GM12864 (cell line): Measurements from ENCODE around the gene RAD9A.
"Not testable (repeated sequence)": the region's sequence is repeated elsewhere in the genome, so short reads cannot be mapped to it uniquely, and the experiment has no call there.

Experiments
- DNase-seq: peaks from one replicate; pipeline ENCODE4 v3.0.0-alpha.2; 2011; ENCODE audit warnings: low read depth
- H3K4me3 ChIP-seq: 2 replicates; pipeline ENCODE4 v1.5.1; 2011; ENCODE audit warnings: mild to moderate bottlenecking, low read depth, low read length, control low read depth
- TF ChIP-seq, protein P1 (sequence below): IDR thresholded peaks from 2 replicates; pipeline ENCODE4 v1.5.1; 2011; ENCODE audit warnings: low read depth, mild to moderate bottlenecking, moderate library complexity, low read length, control low read depth, inconsistent platforms; ENCODE audit errors: missing control alignments

RAD9A gene

DNA sequence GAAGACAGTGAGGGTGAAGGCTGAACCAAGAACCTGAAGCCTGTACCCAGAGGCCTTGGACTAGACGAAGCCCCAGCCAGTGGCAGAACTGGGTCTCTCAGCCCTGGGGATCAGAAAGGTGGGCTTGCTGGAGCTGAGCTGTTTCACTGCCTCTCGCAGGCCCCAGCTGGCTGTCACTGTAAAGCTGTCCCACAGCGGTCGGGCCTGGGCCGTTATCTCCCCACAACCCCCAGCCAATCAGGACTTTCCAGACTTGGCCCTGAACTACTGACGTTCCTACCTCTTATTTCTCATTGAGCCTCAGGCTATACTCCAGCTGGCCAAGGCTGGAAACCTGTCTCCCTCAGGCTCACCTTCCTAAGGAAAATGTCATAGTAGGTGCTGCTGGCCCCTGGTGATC, 5.8 kb downstream of the RAD9A start:
- no peak overlapping the region for H3K4me3 ChIP-seq
- no peak for DNase-seq
- TF ChIP-seq, protein P1, sequence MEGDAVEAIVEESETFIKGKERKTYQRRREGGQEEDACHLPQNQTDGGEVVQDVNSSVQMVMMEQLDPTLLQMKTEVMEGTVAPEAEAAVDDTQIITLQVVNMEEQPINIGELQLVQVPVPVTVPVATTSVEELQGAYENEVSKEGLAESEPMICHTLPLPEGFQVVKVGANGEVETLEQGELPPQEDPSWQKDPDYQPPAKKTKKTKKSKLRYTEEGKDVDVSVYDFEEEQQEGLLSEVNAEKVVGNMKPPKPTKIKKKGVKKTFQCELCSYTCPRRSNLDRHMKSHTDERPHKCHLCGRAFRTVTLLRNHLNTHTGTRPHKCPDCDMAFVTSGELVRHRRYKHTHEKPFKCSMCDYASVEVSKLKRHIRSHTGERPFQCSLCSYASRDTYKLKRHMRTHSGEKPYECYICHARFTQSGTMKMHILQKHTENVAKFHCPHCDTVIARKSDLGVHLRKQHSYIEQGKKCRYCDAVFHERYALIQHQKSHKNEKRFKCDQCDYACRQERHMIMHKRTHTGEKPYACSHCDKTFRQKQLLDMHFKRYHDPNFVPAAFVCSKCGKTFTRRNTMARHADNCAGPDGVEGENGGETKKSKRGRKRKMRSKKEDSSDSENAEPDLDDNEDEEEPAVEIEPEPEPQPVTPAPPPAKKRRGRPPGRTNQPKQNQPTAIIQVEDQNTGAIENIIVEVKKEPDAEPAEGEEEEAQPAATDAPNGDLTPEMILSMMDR: no peak

DNA sequence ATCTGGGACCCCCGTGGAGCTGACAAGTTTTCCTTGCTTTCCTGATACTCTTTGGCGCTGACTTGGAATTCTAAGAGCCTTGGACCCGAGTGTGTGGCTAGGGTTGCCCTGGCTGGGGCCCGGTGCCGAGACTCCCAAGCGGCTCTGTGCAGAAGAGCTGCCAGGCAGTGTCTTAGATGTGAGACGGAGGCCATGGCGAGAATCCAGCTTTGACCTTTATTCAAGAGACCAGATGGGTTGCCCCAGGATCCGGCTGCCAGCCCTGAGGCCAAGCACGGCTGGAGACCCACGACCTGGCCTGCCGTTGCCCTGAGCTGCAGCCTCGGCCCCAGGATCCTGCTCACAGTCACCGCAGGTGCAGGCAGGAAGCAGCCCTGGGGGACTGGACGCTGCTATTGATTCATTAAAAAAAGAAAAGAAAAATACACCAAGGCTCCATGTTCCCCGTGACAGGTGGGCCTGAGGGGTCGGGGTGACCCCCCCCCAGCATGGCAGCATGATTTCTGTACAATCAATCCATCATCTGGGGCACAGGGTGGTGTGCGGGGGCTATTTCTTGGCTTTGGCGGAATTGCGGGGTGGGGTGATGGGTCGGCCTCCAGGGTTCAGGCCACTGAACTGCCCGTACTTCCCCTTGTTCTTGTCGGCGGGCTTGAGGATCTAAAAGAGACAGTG, 6.3 kb downstream of the RAD9A start:
- no peak for DNase-seq
- TF ChIP-seq, protein P1: no peak
- no peak overlapping the region for H3K4me3 ChIP-seq

DNA sequence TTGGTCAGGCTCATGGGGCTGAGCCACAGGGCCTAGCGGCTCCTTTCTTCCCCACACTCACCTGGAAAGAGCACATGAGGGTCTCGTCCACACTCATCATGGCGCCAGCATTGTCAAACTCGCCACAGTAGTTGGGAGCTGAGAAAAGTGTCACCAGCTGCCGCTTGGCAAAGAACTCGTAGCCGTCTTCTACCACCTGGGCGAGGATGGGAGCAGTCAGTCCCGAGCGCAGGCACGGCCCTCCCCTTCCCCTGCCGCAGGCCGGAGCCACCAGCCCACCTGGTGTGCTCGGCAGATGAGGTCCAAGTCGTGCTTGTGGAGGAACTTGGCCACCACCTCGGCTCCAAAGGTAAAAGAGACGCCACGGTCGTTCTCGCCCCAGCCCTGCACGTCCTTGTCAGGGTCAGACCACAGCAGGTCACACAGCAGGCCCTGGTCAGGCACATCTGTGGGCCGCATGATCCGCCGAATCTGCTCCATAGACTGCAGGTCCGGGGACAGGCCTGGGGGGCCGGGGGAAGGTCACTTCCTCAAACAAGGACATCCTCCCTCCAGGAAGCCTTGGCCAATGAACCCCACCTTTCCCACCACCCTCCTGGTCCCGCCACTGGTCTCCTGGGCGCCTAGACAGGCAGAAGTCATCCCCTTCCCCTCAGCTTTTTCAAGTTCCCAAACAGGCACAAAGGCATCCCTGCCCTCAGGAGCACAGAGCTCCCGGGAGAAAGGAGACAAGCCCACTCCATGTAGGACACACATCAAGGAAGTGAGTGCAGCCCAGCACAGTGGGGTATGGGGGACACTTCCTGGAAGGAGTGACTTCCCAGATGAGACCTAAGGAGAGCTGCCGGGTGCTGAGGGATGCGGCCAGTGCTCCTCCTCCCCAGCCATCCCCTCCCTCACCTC, 7.1 kb downstream of the RAD9A start:
- no peak for DNase-seq
- H3K4me3 ChIP-seq: no peak overlapping the region

DNA sequence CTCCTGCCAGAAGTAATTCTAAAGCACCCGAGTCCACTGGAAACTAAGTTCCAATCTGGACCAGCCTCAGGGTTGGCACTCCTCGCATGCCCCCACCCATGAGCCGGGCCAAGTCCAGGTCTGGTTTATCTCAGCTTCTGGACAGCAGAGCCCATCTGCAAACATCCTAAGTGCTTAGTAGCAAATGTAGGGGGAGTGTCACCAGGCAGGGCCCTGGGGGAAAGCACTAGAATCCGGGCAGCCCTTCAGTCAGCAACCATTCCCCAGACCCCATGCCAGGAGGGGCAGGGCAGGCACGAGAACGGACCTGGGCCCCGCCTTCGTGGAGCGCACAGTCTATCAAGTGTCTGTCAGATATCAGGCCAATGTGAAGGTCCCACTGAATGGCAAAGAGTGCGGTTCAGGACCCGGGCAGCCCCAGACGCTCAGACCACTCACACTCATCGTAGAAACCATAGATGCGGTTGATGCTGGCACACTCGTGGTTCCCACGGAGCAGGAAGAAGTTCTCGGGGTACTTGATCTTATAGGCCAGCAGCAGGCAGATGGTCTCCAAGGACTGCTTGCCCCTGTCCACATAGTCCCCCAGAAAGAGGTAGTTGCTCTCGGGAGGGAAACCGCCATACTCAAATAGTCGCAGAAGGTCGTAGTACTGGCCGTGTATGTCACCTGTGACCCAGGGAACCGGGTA, 8.6 kb downstream of the RAD9A start:
- H3K4me3 ChIP-seq: peak overlapping the region; percentile 86
- no peak for DNase-seq
- TF ChIP-seq, protein P1: no peak

More for the DNA sequence above, 7.1 kb downstream of the RAD9A start:
- TF ChIP-seq, protein P1: no peak

DNA sequence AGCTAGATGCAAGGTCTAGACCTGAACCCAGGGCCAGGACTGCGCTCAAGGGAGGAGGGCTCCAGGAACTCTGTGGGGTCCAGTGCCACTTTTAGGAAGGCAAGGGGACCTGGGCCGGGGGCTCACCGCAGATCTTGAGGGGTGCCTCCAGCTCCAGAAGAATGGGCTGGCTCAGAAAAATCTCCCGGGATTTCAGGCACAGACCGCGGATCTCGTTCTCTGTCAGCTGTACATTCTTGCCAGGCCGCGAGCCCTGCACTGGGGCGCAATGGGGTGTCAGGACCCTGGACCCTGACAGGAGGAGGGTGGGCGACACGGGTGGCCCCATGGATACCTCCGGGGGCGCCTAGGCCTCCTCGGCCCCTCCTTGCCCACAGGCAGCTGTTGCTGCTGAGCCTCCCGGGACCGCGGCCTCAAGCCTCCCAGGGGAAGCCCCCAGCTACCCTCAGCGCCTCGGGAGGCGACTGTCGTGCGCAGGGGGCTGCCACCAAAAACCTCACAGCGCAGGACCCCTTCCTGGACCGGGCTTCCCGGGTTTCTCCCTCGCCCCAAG, 9.2 kb downstream of the RAD9A start:
- TF ChIP-seq, protein P1: no peak
- no peak for DNase-seq
- peak overlapping the region; percentile 86 for H3K4me3 ChIP-seq

DNA sequence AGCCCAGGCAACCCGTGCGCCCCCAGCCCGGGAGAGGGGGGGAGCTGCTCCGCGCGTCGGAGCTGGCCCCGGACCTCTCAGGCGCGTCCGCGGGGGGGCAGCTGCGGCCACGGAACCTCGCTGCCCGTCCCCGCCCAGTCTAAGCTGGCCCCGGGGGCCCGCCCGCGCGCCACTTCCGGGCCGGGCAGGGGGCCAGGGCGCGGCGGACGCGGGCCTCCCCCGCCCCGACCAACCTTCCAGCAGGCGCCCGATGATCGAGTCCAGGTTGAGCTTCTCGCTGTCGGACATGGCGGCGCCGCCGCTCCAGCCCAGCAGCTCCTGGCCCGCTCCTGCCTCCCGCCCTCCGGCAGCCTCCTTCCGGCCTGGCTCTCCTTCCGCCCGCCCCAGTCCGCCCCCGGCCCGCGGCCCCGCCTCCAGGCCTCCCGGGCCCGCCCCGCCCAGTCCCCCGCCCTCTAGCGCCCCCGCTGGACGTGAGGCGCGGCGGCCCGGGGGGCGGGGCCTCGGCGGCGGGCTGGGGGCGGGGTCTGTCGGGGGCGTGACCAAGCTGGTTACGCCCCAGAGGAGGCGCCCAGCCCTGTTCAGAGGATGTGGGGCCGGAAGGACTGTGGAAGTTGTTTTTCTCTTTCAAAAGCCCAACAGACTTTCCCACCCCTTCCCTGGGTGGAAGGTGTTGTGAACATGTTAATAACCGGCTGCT, 9.9 kb downstream of the RAD9A start, which contains the start of gene PPP1CA:
TSS of gene PPP1CA (minus strand) at position 364 of the 697 bp plus-strand sequence. CDS start at position 288, 76 bp downstream.
- peak within 1 kb of the TSS; percentile 86 for H3K4me3 ChIP-seq
- TF ChIP-seq, protein P1: peak; percentile 24
- DNase-seq: peak; percentile 57

DNA sequence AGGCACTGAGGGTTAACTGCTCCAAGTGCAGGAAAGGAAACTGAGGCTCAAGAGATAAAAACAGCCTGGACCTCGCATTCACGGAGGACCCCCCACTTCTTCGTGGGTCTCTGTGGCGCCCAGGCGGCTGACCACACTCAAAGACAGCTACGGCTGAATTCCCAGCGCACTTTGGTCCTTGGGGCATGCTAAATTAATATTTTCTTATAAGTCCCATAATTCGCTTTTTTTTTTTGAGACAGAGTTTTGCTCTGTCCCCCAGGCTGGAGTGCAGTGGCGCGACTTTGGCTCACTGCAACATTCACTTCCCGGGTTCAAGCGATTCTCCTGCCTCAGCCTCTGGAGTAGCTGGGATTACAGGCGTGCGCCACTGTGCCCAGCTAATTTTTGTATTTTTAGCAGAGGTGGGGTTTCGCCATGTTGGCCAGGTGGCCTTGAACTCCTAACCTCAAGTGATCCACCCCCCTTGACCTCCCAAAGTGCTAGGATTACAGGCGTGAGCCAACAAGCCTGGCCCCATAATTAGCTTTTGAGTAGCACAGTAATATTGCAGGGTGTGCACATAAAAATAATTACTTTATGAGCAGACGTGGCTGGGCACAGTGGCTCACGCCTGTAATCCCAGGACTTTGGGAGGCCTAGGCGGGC, 10.5 kb downstream of the RAD9A start:
- not testable (repeated sequence) for DNase-seq
- peak overlapping the region; percentile 48 for H3K4me3 ChIP-seq

DNA sequence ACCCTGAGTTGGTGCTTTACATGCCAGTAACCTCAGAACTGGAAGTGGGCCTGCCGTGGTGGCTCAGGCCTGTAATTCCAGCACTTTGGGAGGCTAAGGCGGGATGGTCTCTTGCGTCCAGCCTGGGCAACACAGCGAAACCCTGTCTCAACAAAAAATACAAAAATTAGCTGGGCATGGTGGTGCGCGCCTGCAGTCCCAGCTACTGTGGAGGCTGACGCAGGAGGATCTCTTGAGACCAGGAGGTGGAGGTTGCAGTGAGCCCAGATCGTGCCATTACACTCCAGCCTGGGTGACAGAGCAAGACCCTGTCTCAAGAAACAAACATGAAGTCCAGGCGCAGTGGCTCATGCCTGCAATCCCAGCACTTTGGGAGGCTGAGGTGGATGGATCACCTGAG, 11.3 kb downstream of the RAD9A start:
- not testable (repeated sequence) for DNase-seq
- H3K4me3 ChIP-seq: peak overlapping the region; percentile 67
